K562 (cell line): Measurements from ENCODE around the gene NASP. TPM values are rescaled to one million over a fixed set of nuclear protein-coding genes. Genes with fewer than 3 reads are reported as not detected.
A peak's percentile ranks its signal among the peaks of the same experiment; 100 is the strongest.

Source experiments
- CEBPG ChIP-seq, 3 experiments: fragments of 200-800 bp in 1 of 3; sonication (Bioruptor generic) in 1 of 3; sonication (generic) in 1 of 3; formaldehyde crosslinking in 1 of 3; IDR thresholded peaks in 2 of 3; conservative IDR thresholded peaks in 1 of 3; 2 replicates each; pipeline versions ENCODE4 v1.6.1 to v1.8.0; 2016 to 2022; ENCODE audit warnings: missing compliant biosample characterization in 2 of 3, missing genetic modification characterization in 2 of 3, mild to moderate bottlenecking in 1 of 3, missing genetic modification reagents in 1 of 3
- DPF2 ChIP-seq: fragments of 450-650 bp; IDR thresholded peaks from 2 replicates; pipeline ENCODE4 v1.6.1; 2016
- ESRRB ChIP-seq: fragments of 250-450 bp; sonication (Bioruptor Pico); IDR thresholded peaks from 2 replicates; pipeline ENCODE4 v1.5.0; 2020; ENCODE audit warnings: mild to moderate bottlenecking, moderate library complexity, borderline replicate concordance
- MECOM ChIP-seq: fragments of 250-450 bp; sonication (Bioruptor Pico); IDR thresholded peaks from 2 replicates; pipeline ENCODE4 v1.8.0; 2022; ENCODE audit warnings: inconsistent platforms
- MTA2 ChIP-seq: fragments of 450-650 bp; IDR thresholded peaks from 2 replicates; pipeline ENCODE4 v1.6.1; 2016; ENCODE audit warnings: low read depth
- NCOA6 ChIP-seq: fragments of 450-650 bp; IDR thresholded peaks from 2 replicates; pipeline ENCODE4 v1.6.1; 2017; ENCODE audit warnings: mild to moderate bottlenecking
- NR0B1 ChIP-seq: fragments of 450-650 bp; IDR thresholded peaks from one replicate; pipeline ENCODE4 v1.6.1; 2018; ENCODE audit warnings: mild to moderate bottlenecking, moderate library complexity; ENCODE audit not compliant: partially characterized antibody
- RAD21 ChIP-seq, 2 experiments: fragments of 250-450 bp in 1 of 2; fragments of 450-650 bp in 1 of 2; sonication (Bioruptor Pico) in 1 of 2; formaldehyde crosslinking in 1 of 2; IDR thresholded peaks in 1 of 2; conservative IDR thresholded peaks in 1 of 2; 2 replicates each; pipeline versions ENCODE4 v1.4.0 to v1.8.0; 2020 to 2022; ENCODE audit warnings: mild to moderate bottlenecking in 2 of 2, moderate library complexity in 1 of 2
- RBM39 ChIP-seq: fragments of 200-400 bp; formaldehyde crosslinking; optimal IDR thresholded peaks from 2 replicates; pipeline ENCODE3; 2018; ENCODE audit warnings: low read depth, low read length
- TBP ChIP-seq: optimal IDR thresholded peaks from 2 replicates; pipeline ENCODE3; 2011; ENCODE audit warnings: low read depth, low read length, improper control_type of control experiment
- TFAP4 ChIP-seq: sonication (generic); formaldehyde crosslinking; IDR thresholded peaks from 2 replicates; pipeline ENCODE4 v1.8.0; 2022; ENCODE audit warnings: missing genetic modification reagents, mild to moderate bottlenecking, moderate library complexity, borderline replicate concordance
- THAP12 ChIP-seq: fragments of 250-450 bp; sonication (Bioruptor Pico); IDR thresholded peaks from 2 replicates; pipeline ENCODE4 v1.9.0; 2021; ENCODE audit warnings: mild to moderate bottlenecking, inconsistent platforms
- XRCC5 ChIP-seq: fragments of 200-400 bp; formaldehyde crosslinking; IDR thresholded peaks from 2 replicates; pipeline ENCODE4 v1.6.1; 2017; ENCODE audit warnings: low read depth, mild to moderate bottlenecking, low read length
- ZBTB1 ChIP-seq: sonication (generic); formaldehyde crosslinking; IDR thresholded peaks from 2 replicates; pipeline ENCODE4 v1.8.1; 2023; ENCODE audit warnings: missing genetic modification reagents, low read depth, mild to moderate bottlenecking, borderline replicate concordance
- polyA plus RNA-seq, 8 experiments: library from polyadenylated mRNA; depleted of rRNA in 4 of 8; stranded (reverse) in 5 of 8; unstranded in 3 of 8; fragments of >200 nt; fragmentation: Nextera tagmentation in 2 of 8; fragmentation: Illumina TruSeq in 1 of 8; extraction: Ambion mirVana in 2 of 8; extraction: Trizol in 1 of 8; gene quantifications; 2 replicates each; pipeline versions ENCODE4 v1.2.1 to v1.2.3, GENCODE V29; 2011 to 2014; ENCODE audit warnings: inconsistent platforms in 1 of 8, missing spikeins in 1 of 8
- total RNA-seq, 7 experiments: library from RNA; depleted of rRNA in 6 of 7; stranded (reverse); fragments of >200 nt in 6 of 7; fragmentation: Illumina TruSeq in 2 of 7; extraction: Trizol in 2 of 7; gene quantifications; 2 replicates each; pipeline versions ENCODE4 v1.2.1 to v1.2.3, GENCODE V29; 2011 to 2021; ENCODE audit warnings: low replicate concordance in 1 of 7
- TF ChIP-seq, protein P1 (sequence below): fragments of 250-450 bp; sonication (Bioruptor Pico); IDR thresholded peaks from 2 replicates; pipeline ENCODE4 v1.8.0; 2021; ENCODE audit warnings: moderate library complexity, mild to moderate bottlenecking, inconsistent platforms
- TF ChIP-seq, protein P2 (sequence below): fragments of 250-450 bp; sonication (Bioruptor Pico); IDR thresholded peaks from 2 replicates; pipeline ENCODE4 v1.8.0; 2021; ENCODE audit warnings: moderate library complexity, mild to moderate bottlenecking, inconsistent platforms
- TF ChIP-seq, protein P3 (sequence below): fragments of 450-650 bp; formaldehyde crosslinking; IDR thresholded peaks from 2 replicates; pipeline ENCODE4 v1.4.0; 2020; ENCODE audit warnings: mild to moderate bottlenecking, moderate library complexity

Gene NASP
- total and polyA plus RNA-seq, 9 of the 15 experiments (the other 6 are each of a cell fraction or from before 2014, with no cell fraction given), result 199 to 578 (median 419) TPM

DNA sequence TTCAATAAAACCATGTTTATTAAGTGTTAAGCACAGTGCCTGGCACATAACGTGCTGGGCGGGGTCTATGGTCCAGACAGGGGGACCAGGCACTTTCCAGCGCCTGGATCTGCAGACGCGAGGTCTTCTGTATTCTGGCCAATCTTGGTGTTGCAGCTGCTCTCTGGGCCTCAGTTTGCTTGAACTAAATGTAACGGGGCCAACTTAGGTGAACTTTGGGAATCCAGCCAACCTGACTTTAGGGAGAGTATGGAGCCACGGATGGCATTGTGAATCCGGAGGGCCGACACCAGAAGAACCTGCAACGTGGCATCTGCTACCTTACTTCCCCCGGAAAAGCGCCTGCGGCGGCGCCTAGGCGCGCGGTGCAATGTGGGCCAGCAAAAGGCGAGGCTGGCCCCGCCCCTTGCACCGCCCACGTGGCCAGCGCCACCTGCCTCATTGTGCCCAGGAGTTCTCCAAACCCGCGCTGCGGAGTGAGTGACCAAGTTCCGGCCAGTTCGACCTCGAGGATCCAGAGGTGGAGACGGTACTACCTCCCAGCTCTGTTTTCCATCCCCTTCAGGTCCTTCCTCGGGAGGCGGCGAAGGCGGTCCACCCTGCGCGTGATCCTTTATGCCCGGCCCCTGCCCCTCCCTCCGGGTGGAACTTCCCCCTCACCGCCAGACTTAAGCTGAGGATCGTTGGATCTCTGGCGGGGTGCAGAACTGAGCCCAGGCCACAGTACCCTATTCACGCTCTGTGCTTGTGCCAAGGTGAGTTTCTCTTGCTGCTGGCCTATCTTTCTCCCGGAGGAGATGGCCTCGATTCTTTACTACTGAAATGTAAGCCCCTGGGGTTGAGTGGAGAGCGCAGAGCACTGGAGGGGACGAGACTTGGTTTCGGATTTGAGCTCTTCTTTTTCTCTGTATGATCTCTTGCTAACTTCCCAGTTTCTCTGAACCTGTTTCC is 33.2 kb upstream of the NASP start, which contains the start of gene AKR1A1 (continued):
- peak; percentile 92 for TF ChIP-seq TFAP4 (CRISPR knock-in tag)
- TF ChIP-seq NR0B1, result no peak
- TF ChIP-seq THAP12, result 0 out of 2 replicates have a peak, but pooled peaks have one; percentile 64
- no peak for TF ChIP-seq MTA2
- TF ChIP-seq XRCC5, result no peak; the same call in 1 of the 2 replicates
- no peak for TF ChIP-seq NCOA6
- TF ChIP-seq, protein P1, sequence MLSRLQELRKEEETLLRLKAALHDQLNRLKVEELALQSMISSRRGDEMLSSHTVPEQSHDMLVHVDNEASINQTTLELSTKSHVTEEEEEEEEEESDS (CRISPR knock-in tag), result no peak
- TF ChIP-seq, protein P2, sequence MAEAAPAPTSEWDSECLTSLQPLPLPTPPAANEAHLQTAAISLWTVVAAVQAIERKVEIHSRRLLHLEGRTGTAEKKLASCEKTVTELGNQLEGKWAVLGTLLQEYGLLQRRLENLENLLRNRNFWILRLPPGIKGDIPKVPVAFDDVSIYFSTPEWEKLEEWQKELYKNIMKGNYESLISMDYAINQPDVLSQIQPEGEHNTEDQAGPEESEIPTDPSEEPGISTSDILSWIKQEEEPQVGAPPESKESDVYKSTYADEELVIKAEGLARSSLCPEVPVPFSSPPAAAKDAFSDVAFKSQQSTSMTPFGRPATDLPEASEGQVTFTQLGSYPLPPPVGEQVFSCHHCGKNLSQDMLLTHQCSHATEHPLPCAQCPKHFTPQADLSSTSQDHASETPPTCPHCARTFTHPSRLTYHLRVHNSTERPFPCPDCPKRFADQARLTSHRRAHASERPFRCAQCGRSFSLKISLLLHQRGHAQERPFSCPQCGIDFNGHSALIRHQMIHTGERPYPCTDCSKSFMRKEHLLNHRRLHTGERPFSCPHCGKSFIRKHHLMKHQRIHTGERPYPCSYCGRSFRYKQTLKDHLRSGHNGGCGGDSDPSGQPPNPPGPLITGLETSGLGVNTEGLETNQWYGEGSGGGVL (CRISPR knock-in tag), result no peak
- peak; percentile 92 for TF ChIP-seq TBP
- TF ChIP-seq MECOM, result peak; percentile 85
- no peak for TF ChIP-seq DPF2
- peak; percentile 61; the same call in 1 of the 2 replicates for TF ChIP-seq ZBTB1
- TF ChIP-seq RBM39, result no peak
- TF ChIP-seq, protein P3, sequence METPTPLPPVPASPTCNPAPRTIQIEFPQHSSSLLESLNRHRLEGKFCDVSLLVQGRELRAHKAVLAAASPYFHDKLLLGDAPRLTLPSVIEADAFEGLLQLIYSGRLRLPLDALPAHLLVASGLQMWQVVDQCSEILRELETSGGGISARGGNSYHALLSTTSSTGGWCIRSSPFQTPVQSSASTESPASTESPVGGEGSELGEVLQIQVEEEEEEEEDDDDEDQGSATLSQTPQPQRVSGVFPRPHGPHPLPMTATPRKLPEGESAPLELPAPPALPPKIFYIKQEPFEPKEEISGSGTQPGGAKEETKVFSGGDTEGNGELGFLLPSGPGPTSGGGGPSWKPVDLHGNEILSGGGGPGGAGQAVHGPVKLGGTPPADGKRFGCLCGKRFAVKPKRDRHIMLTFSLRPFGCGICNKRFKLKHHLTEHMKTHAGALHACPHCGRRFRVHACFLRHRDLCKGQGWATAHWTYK (CRISPR knock-in tag), result peak; percentile 75
- TF ChIP-seq ESRRB (CRISPR knock-in tag), result no peak
- TF ChIP-seq CEBPG (CRISPR knock-in tag; IDR thresholded peaks at IDR 0.05), result no peak
- TF ChIP-seq CEBPG (tag; conservative IDR thresholded peaks at IDR 0.05 in 1 of 2, IDR thresholded peaks at IDR 0.05 in 1 of 2), result 0 out of 4 replicates have a peak, but pooled peaks of 1 of the 2 experiments have one; percentile 6
- TF ChIP-seq RAD21 (CRISPR knock-in tag; conservative IDR thresholded peaks at IDR 0.05 in 1 of 2, IDR thresholded peaks at IDR 0.05 in 1 of 2), result peak in 1 of 2 experiments; percentile 15; a peak in 1 of 4 replicates
